CD14-positive monocyte (primary cell): Measurements from ENCODE around the gene KCNJ4. TPM values are rescaled to one million over a fixed set of nuclear protein-coding genes. Genes with fewer than 3 reads are reported as not detected.

ENCODE experiments used
- DNase-seq, 3 donors: peaks; one replicate each; pipeline ENCODE4 v3.0.0-alpha.2; 2011 to 2022
- H2AFZ ChIP-seq: 2 replicates; pipeline ENCODE4 v1.6.0; 2012; ENCODE audit warnings: mild to moderate bottlenecking, low read depth, low read length, inconsistent platforms; ENCODE audit not compliant: insufficient read depth, poor library complexity, severe bottlenecking
- H3K27ac ChIP-seq, 2 donors: 1 replicate in 1 of 2; 2 replicates in 1 of 2; pipeline ENCODE4 v1.5.1; 2012 to 2013; ENCODE audit warnings: low read length in 2 of 2, control low read depth in 1 of 2, inconsistent platforms in 1 of 2, low read depth in 1 of 2, mild to moderate bottlenecking in 1 of 2
- H3K27me3 ChIP-seq, 2 donors: one replicate each; pipeline versions ENCODE4 v1.6.0 to v1.6.1; 2011 to 2013; ENCODE audit warnings: low read length in 2 of 2; ENCODE audit not compliant: control insufficient read depth in 2 of 2, insufficient read depth in 2 of 2
- H3K36me3 ChIP-seq, 2 donors: replicated peaks in 1 of 2; 1 replicate in 1 of 2; 2 replicates in 1 of 2; pipeline versions ENCODE4 v1.5.1 to v1.6.1; 2012 to 2013; ENCODE audit warnings: low read length in 2 of 2, control low read depth in 1 of 2, inconsistent platforms in 1 of 2, mild to moderate bottlenecking in 1 of 2; ENCODE audit not compliant: insufficient read depth in 2 of 2, control insufficient read depth in 1 of 2
- H3K4me1 ChIP-seq, 2 donors: 1 replicate in 1 of 2; 2 replicates in 1 of 2; pipeline versions ENCODE4 v1.5.1 to v1.6.1; 2012 to 2013; ENCODE audit warnings: low read length in 2 of 2, control low read depth in 1 of 2, inconsistent platforms in 1 of 2, mild to moderate bottlenecking in 1 of 2, moderate library complexity in 1 of 2; ENCODE audit not compliant: insufficient read depth in 2 of 2, control insufficient read depth in 1 of 2
- H3K4me2 ChIP-seq: replicated peaks from 2 replicates; pipeline ENCODE3; 2012; ENCODE audit warnings: low read length, moderate library complexity, mild to moderate bottlenecking; ENCODE audit not compliant: poor library complexity, severe bottlenecking; ENCODE audit errors: extremely low read depth
- H3K4me3 ChIP-seq, 3 experiments: fragments of 200-600 bp in 1 of 3; sonication (generic) in 1 of 3; replicated peaks in 1 of 3; 1 replicate in 2 of 3; 2 replicates in 1 of 3; pipeline ENCODE4 v1.5.1; 2011 to 2013; ENCODE audit warnings: low read length in 3 of 3, mild to moderate bottlenecking in 3 of 3, control low read depth in 2 of 3, low read depth in 2 of 3, inconsistent platforms in 1 of 3, moderate library complexity in 1 of 3
- H3K79me2 ChIP-seq: 2 replicates; pipeline ENCODE4 v1.6.0; 2012; ENCODE audit warnings: mild to moderate bottlenecking, control low read depth, inconsistent platforms, low read length, moderate library complexity; ENCODE audit not compliant: insufficient read depth
- H3K9ac ChIP-seq: 2 replicates; pipeline ENCODE4 v1.6.0; 2017; ENCODE audit warnings: low read length, mild to moderate bottlenecking; ENCODE audit not compliant: insufficient read depth, poor library complexity, severe bottlenecking
- H3K9me3 ChIP-seq, 2 donors: replicated peaks in 1 of 2; 1 replicate in 1 of 2; 2 replicates in 1 of 2; pipeline versions ENCODE4 v1.5.1 to v1.6.1; 2012 to 2013; ENCODE audit warnings: low read length in 2 of 2, control low read depth in 1 of 2; ENCODE audit not compliant: control insufficient read depth in 1 of 2, insufficient read depth in 1 of 2
- H4K20me1 ChIP-seq: 2 replicates; pipeline ENCODE4 v1.6.0; 2012; ENCODE audit warnings: mild to moderate bottlenecking, low read length, control low read depth, moderate library complexity; ENCODE audit not compliant: insufficient read depth
- H3K27ac Mint-ChIP-seq, 7 donors: one replicate each; pipeline ENCODE4 v1.8.0; 2020; ENCODE audit warnings: mild to moderate bottlenecking in 7 of 7, mixed read lengths in 7 of 7, moderate library complexity in 6 of 7, inconsistent platforms in 2 of 7
- H3K27me3 Mint-ChIP-seq, 3 donors: one replicate each; pipeline ENCODE4 v1.8.0; 2021 to 2022; ENCODE audit warnings: low read depth in 3 of 3, mild to moderate bottlenecking in 3 of 3, mixed read lengths in 3 of 3, moderate library complexity in 3 of 3, inconsistent platforms in 1 of 3
- H3K36me3 Mint-ChIP-seq, 2 donors: one replicate each; pipeline ENCODE4 v1.8.0; 2020; ENCODE audit warnings: mixed read lengths in 2 of 2, inconsistent platforms in 1 of 2, mild to moderate bottlenecking in 1 of 2
- H3K4me1 Mint-ChIP-seq: one replicate; pipeline ENCODE4 v1.8.0; 2020; ENCODE audit warnings: mild to moderate bottlenecking, mixed read lengths
- H3K4me3 Mint-ChIP-seq, 2 donors: one replicate each; pipeline ENCODE4 v1.8.0; 2020; ENCODE audit warnings: mild to moderate bottlenecking in 2 of 2, mixed read lengths in 2 of 2, moderate library complexity in 1 of 2
- H3K9me3 Mint-ChIP-seq, 7 donors: one replicate each; pipeline ENCODE4 v1.8.0; 2020 to 2022; ENCODE audit warnings: mixed read lengths in 7 of 7, mild to moderate bottlenecking in 6 of 7, moderate library complexity in 6 of 7, inconsistent platforms in 2 of 7
- CTCF ChIP-seq: fragments of 200-600 bp; IDR thresholded peaks from one replicate; pipeline ENCODE4 v1.8.0; 2022; ENCODE audit warnings: antibody characterized with exemption, mild to moderate bottlenecking
- WGBS: methylation state at CpG from one replicate; pipeline ENCODE4 v1.1.5; 2013; ENCODE audit warnings: missing lambda C conversion rate; ENCODE audit not compliant: insufficient coverage; 5-methylcytosine and 5-hydroxymethylcytosine counted together
- intact Hi-C, 2 donors: fragments of 100-400 bp; cut with micrococcal nuclease; formaldehyde crosslinking; loops; one replicate each; pipeline versions ENCODE4 v1.15.0 to v1.15.1; 2023
- polyA plus RNA-seq, 3 donors: library from polyadenylated mRNA; depleted of rRNA in 1 of 3; unstranded in 2 of 3; stranded (reverse) in 1 of 3; fragments of 300-500 nt in 2 of 3; fragments of >200 nt in 1 of 3; fragmentation: Illumina TruSeq in 2 of 3; gene quantifications; 1 replicate in 2 of 3; 2 replicates in 1 of 3; pipeline ENCODE4 v1.2.3, GENCODE V29; 2012 to 2021

Gene KCNJ4
- polyA plus RNA-seq, 3 donors, result not detected

GRCh38 chr22:38489142-38489541 lies 34.1 kb upstream of the KCNJ4 start:
- no peaks in the 10 kb centered on the region for H3K4me1 Mint-ChIP-seq

GRCh38 chr22:38487946-38488345 lies 32.9 kb upstream of the KCNJ4 start:
- H3K27ac ChIP-seq, result peak overlapping the region in 1 of 2 donors; percentile 21
- no peak for TF ChIP-seq CTCF
- no peaks in the 10 kb centered on the region for H3K9me3 Mint-ChIP-seq
- no peak overlapping the region for H3K4me3 ChIP-seq
- H3K4me1 Mint-ChIP-seq, result no peaks in the 10 kb centered on the region
- no peaks in the 10 kb centered on the region for H3K9me3 ChIP-seq
- no peaks in the 10 kb centered on the region for H3K27me3 Mint-ChIP-seq
- no CpG with 5 or more reads among the region's 6 CpGs for WGBS
- DNase-seq, result no peak
- H3K27me3 ChIP-seq, result no peaks in the 10 kb centered on the region
- peaks cover 95 to 98% of the 10 kb centered on the region in 2 donors for H3K36me3 ChIP-seq
- no peak overlapping the region for H2AFZ ChIP-seq
- peaks cover 86 to 95% of the 10 kb centered on the region in 2 donors for H3K36me3 Mint-ChIP-seq
- no peak overlapping the region for H3K4me2 ChIP-seq
- H3K79me2 ChIP-seq, result peaks cover 22% of the 10 kb centered on the region
- intact Hi-C loops, result no loop called here
- H3K4me1 ChIP-seq, result no peaks in the 10 kb centered on the region
- H3K27ac Mint-ChIP-seq, result peak overlapping the region in 2 of 7 donors; percentile 16 to 17
- H3K4me3 Mint-ChIP-seq, result no peak overlapping the region
- peaks cover 99% of the 10 kb centered on the region for H4K20me1 ChIP-seq
- no peak overlapping the region for H3K9ac ChIP-seq

More at GRCh38 chr22:38489142-38489541, 34.1 kb upstream of the KCNJ4 start:
- Histone ChIP-seq H3K4me1 (no peaks in the 10 kb centered on the region), H4K20me1 (peaks cover 99% of the 10 kb centered on the region), H3K9ac (no peak overlapping the region), H3K4me2 (no peak overlapping the region), H3K9me3 (no peaks in the 10 kb centered on the region), H2AFZ (no peak overlapping the region), H3K4me3 (no peak overlapping the region), H3K36me3 (peaks cover 95 to 98% of the 10 kb centered on the region in 2 donors), H3K27me3 (no peaks in the 10 kb centered on the region), H3K79me2 (peaks cover 30% of the 10 kb centered on the region), H3K27ac (no peak overlapping the region)
- no peak overlapping the region for H3K27ac Mint-ChIP-seq
- WGBS, result 98% methylated on average over 11 of the region's 17 CpGs
- peaks cover 86 to 96% of the 10 kb centered on the region in 2 donors for H3K36me3 Mint-ChIP-seq
- H3K9me3 Mint-ChIP-seq, result no peaks in the 10 kb centered on the region
- intact Hi-C loops, result no loop called here
- H3K27me3 Mint-ChIP-seq, result no peaks in the 10 kb centered on the region
- no peak for DNase-seq
- no peak overlapping the region for H3K4me3 Mint-ChIP-seq
- no peak for TF ChIP-seq CTCF
